Upper lobe of left lung (tissue), 6 donors: ENCODE data around the gene DEPDC5. TPM values are rescaled to one million over a fixed set of nuclear protein-coding genes. Genes with fewer than 3 reads are reported as not detected.

Source experiments
- ATAC-seq, 2 donors: fragments of 200-7000 bp; cut with Tn5 transposase; one replicate each; pipeline ENCODE4 v1.9.1; 2022; ENCODE audit warnings: mild to moderate bottlenecking in 2 of 2, moderate library complexity in 2 of 2; ENCODE audit not compliant: low FRiP score in 2 of 2
- DNase-seq, 2 donors: peaks; one replicate each; pipeline ENCODE4 v3.0.0-alpha.2; 2019 to 2020
- H3K27ac ChIP-seq, 4 donors: fragments of 200-600 bp; sonication (generic); one replicate each; pipeline ENCODE4 v1.5.1; 2016 to 2019
- H3K27me3 ChIP-seq, 4 donors: fragments of 200-600 bp; sonication (generic); one replicate each; pipeline ENCODE4 v1.5.1; 2017 to 2019
- H3K36me3 ChIP-seq, 4 donors: fragments of 200-600 bp; sonication (generic); one replicate each; pipeline ENCODE4 v1.5.1; 2016 to 2019
- H3K4me1 ChIP-seq, 4 donors: fragments of 200-600 bp; sonication (generic); one replicate each; pipeline ENCODE4 v1.5.1; 2018 to 2019
- H3K4me3 ChIP-seq, 4 donors: fragments of 200-600 bp; sonication (generic); one replicate each; pipeline ENCODE4 v1.5.1; 2017 to 2019; ENCODE audit warnings: mild to moderate bottlenecking in 2 of 4, moderate library complexity in 1 of 4
- H3K9me3 ChIP-seq, 4 donors: fragments of 200-600 bp; sonication (generic); one replicate each; pipeline ENCODE4 v1.5.1; 2018 to 2019
- EP300 ChIP-seq, 4 donors: sonication (generic); formaldehyde crosslinking; IDR thresholded peaks; one replicate each; pipeline ENCODE4 v1.5.1; 2017; ENCODE audit warnings: antibody characterized with exemption in 4 of 4, control low read depth in 2 of 4
- POLR2A ChIP-seq, 4 donors: fragments of 450-650 bp; IDR thresholded peaks; one replicate each; pipeline ENCODE4 v1.5.1; 2016 to 2017; ENCODE audit warnings: antibody characterized with exemption in 4 of 4, mild to moderate bottlenecking in 2 of 4
- POLR2AphosphoS5 ChIP-seq, 2 donors: sonication (generic); formaldehyde crosslinking; IDR thresholded peaks; one replicate each; pipeline ENCODE4 v1.5.1; 2017; ENCODE audit warnings: antibody characterized with exemption in 2 of 2
- WGBS, 2 donors: methylation state at CpG; one replicate each; pipeline ENCODE4 v1.1.5; 2017 to 2018; 5-methylcytosine and 5-hydroxymethylcytosine counted together
- total RNA-seq, 6 donors: library from RNA; depleted of rRNA in 4 of 6; stranded (reverse); fragments of >200 nt in 4 of 6; gene quantifications; one replicate each; pipeline versions ENCODE4 v1.1.0 to v1.2.1, GENCODE V29; 2016 to 2021
- TF ChIP-seq, protein P1 (sequence below), 6 experiments: fragments of 450-650 bp in 4 of 6; fragments of 200-600 bp in 2 of 6; sonication (generic) in 2 of 6; IDR thresholded peaks; one replicate each; pipeline ENCODE4 v1.5.1; 2016 to 2019; ENCODE audit warnings: antibody characterized with exemption in 6 of 6
- donor health status: DM: no; HTN: no; CAD: no; lungs with moderate emphysema.
- donor health status: DM: no; HTN: yes; CAD: no; lungs with severe emphysema.

The DEPDC5 gene
- total RNA-seq, 6 donors from 2014 or later, result 10.9 to 31.4 (median 24.4) TPM

GRCh38 chr22:31818481-31819392 lies 64.9 kb downstream of the DEPDC5 start:
- no peak overlapping the region for H3K4me3 ChIP-seq
- no peaks in the 10 kb centered on the region for H3K4me1 ChIP-seq
- no peak overlapping the region for H3K27ac ChIP-seq
- DNase-seq, result no peak
- ATAC-seq, result no peak
- TF ChIP-seq POLR2A (IDR thresholded peaks at IDR 0.05), result no peak
- TF ChIP-seq POLR2AphosphoS5 (IDR thresholded peaks at IDR 0.05), result no peak
- TF ChIP-seq, protein P1, sequence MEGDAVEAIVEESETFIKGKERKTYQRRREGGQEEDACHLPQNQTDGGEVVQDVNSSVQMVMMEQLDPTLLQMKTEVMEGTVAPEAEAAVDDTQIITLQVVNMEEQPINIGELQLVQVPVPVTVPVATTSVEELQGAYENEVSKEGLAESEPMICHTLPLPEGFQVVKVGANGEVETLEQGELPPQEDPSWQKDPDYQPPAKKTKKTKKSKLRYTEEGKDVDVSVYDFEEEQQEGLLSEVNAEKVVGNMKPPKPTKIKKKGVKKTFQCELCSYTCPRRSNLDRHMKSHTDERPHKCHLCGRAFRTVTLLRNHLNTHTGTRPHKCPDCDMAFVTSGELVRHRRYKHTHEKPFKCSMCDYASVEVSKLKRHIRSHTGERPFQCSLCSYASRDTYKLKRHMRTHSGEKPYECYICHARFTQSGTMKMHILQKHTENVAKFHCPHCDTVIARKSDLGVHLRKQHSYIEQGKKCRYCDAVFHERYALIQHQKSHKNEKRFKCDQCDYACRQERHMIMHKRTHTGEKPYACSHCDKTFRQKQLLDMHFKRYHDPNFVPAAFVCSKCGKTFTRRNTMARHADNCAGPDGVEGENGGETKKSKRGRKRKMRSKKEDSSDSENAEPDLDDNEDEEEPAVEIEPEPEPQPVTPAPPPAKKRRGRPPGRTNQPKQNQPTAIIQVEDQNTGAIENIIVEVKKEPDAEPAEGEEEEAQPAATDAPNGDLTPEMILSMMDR (IDR thresholded peaks at IDR 0.05), result no peak
- TF ChIP-seq EP300 (IDR thresholded peaks at IDR 0.05), result no peak
- no peaks in the 10 kb centered on the region for H3K27me3 ChIP-seq
- H3K36me3 ChIP-seq, result peaks cover 35 to 98% (median 79%) of the 10 kb centered on the region in 4 donors
- WGBS, 2 donors, result 86 to 91% methylated on average over 10 of the region's 10 CpGs
- H3K9me3 ChIP-seq, result no peaks in the 10 kb centered on the region

- WGBS, 2 donors, result 80 to 88% methylated on average over 3 of the region's 3 CpGs
- no peak overlapping the region for H3K4me3 ChIP-seq
- ATAC-seq (no peak), DNase-seq (no peak)
- H3K9me3 ChIP-seq, result no peaks in the 10 kb centered on the region
- no peak for TF ChIP-seq EP300 (IDR thresholded peaks at IDR 0.05)
- TF ChIP-seq, protein P1 (IDR thresholded peaks at IDR 0.05), result no peak
- TF ChIP-seq POLR2AphosphoS5 (IDR thresholded peaks at IDR 0.05), result no peak
- TF ChIP-seq POLR2A (IDR thresholded peaks at IDR 0.05), result no peak
- H3K36me3 ChIP-seq, result peaks cover 33 to 96% (median 76%) of the 10 kb centered on the region in 4 donors
- H3K27me3 ChIP-seq, result no peaks in the 10 kb centered on the region
- H3K27ac ChIP-seq, result no peak overlapping the region
- no peaks in the 10 kb centered on the region for H3K4me1 ChIP-seq
Measured at GRCh38 chr22:31820655-31821054, 66.8 kb downstream of the DEPDC5 start.

- DNase-seq, result no peak
- Histone ChIP-seq H3K4me3 (no peak overlapping the region), H3K4me1 (no peaks in the 10 kb centered on the region), H3K9me3 (no peaks in the 10 kb centered on the region), H3K27me3 (no peaks in the 10 kb centered on the region), H3K27ac (no peak overlapping the region), H3K36me3 (peaks cover 29 to 96% (median 74%) of the 10 kb centered on the region in 4 donors)
- no peak for TF ChIP-seq POLR2AphosphoS5 (IDR thresholded peaks at IDR 0.05)
- TF ChIP-seq, protein P1 (IDR thresholded peaks at IDR 0.05), result no peak
- TF ChIP-seq POLR2A (IDR thresholded peaks at IDR 0.05), result no peak
- TF ChIP-seq EP300 (IDR thresholded peaks at IDR 0.05), result no peak
- 68 to 73% methylated on average over 1 of the region's 1 CpG for WGBS, 2 donors
- no peak for ATAC-seq
Measured at GRCh38 chr22:31821572-31821971, 67.8 kb downstream of the DEPDC5 start.

DNA sequence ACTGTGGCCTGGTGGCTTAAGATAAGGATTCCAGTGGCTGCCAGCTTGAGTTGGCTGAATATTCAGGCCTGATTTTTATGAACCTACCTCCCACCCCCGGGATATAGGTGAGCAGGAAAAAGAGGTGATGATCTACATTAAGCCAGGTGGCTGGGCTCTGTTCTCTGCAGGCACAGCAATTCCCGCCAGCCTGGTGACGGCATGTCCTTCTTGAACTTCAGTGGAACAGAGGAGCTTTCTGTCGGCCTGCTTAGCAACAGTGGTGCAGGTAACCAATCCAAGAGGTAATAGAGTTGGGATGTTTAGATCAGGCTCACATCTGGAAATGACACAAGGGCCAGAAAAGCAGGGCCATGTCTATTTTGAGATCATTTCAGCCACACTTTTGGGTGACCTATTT lies 68.7 kb downstream of the DEPDC5 start:
- TF ChIP-seq POLR2AphosphoS5 (IDR thresholded peaks at IDR 0.05) (no peak), EP300 (IDR thresholded peaks at IDR 0.05) (no peak), POLR2A (IDR thresholded peaks at IDR 0.05) (no peak)
- TF ChIP-seq, protein P1 (IDR thresholded peaks at IDR 0.05), result no peak
- 89 to 92% methylated on average over 4 of the region's 4 CpGs for WGBS, 2 donors
- peaks cover 22 to 94% (median 68%) of the 10 kb centered on the region in 4 donors for H3K36me3 ChIP-seq

More for the DNA sequence above, 68.7 kb downstream of the DEPDC5 start:
- Histone ChIP-seq H3K9me3 (no peaks in the 10 kb centered on the region), H3K4me3 (no peak overlapping the region), H3K4me1 (no peaks in the 10 kb centered on the region), H3K27ac (no peak overlapping the region), H3K27me3 (no peaks in the 10 kb centered on the region)
- DNase-seq (no peak), ATAC-seq (no peak)
